Activated naive CD4-positive, alpha-beta T cell treated with anti-CD3 and anti-CD28 coated beads, Interleukin-2, amount 50 U/mL, for 16 hours (primary cell): ENCODE data around the gene BORCS6.

Source experiments
- DNase-seq: peaks from one replicate; pipeline ENCODE4 v3.0.0-alpha.2; 2020

BORCS6 gene

GRCh38 chr17:8210761-8211458 is 20.9 kb upstream of the BORCS6 start:
- no peak for DNase-seq

GRCh38 chr17:8209907-8210760 is 20.2 kb upstream of the BORCS6 start, which contains the start of gene AURKB:
Gene AURKB (minus strand): TSS chr17:8210575. CDS start chr17:8210224, 351 bp downstream.
- peak; percentile 93 for DNase-seq

- DNase-seq = no peak
These were observed 16.6 kb upstream of the BORCS6 start for GRCh38 chr17:8206536-8206935.

DNA sequence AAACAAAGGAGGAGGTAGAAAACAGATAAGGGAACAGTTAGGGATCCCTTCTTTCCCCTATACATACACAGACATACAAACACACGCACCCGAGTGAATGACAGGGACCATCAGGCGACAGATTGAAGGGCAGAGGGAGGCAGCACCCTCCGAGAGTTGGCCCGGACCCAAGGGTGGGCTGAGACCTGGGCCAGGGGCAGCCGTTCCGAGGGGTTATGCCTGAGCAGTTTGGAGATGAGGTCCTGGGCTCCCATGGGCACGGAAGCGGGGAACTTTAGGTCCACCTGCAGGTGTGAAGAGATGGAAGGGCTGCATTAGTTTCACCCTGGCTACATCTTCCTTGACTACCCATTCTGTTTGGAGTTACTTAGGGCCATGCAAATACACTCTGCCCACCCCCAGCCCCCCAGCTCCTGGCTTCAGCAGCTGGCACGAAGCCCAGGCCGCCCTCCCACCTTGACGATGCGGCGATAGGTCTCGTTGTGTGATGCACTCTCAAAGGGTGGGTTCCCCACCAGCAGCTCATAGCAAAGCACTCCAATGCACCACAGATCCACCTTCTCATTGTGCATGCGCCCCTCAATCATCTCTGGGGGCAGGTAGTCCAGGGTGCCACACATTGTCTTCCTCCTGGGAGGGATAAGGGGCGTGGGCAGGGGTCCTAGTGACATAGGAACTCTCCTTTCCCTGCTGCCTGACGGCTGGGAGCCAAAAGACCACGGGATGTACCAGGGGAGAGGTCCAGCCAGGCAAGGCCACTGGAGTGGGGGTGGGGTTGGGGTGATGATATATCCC is 15.0 kb upstream of the BORCS6 start:
- DNase-seq = no peak

DNA sequence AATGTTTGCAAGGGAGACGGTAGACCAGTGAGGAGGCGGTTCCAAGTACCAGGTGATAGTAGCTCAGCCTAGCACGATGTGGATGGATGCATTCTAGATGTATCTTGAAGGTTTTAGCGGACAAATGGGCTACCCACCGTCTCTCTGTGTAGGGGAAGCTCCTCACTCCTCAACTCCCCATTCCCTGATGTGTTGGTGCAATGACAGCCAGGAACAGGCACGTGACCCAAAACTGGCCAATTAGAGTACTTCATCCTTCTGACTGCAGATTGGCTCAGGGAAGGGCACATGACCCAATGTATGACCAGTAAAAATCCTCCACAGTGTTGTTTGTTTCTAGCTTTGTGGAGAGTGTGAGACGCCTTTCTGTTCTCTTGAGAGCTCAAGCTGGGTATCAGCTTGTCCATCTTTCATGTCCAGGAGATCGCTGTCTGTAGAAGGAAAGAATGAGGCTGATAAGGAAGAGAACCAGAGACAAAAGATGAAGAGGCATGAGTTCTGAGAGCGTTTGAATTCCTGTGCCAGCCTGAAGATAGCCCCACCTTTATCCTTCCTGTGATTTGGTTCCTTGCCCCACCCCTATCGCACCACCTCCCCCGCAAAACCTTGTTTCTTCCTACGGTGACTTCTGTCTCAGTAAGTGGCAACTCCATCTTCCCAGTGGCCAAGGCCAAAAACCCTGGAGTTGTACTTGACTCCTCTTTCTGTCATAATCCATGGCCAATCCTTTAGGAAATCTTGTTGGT is 2.3 kb upstream of the BORCS6 start:
- DNase-seq = peak; percentile 37

- DNase-seq = no peak
These were observed 526 bp upstream of the BORCS6 start for GRCh38 chr17:8190506-8190905.

DNA sequence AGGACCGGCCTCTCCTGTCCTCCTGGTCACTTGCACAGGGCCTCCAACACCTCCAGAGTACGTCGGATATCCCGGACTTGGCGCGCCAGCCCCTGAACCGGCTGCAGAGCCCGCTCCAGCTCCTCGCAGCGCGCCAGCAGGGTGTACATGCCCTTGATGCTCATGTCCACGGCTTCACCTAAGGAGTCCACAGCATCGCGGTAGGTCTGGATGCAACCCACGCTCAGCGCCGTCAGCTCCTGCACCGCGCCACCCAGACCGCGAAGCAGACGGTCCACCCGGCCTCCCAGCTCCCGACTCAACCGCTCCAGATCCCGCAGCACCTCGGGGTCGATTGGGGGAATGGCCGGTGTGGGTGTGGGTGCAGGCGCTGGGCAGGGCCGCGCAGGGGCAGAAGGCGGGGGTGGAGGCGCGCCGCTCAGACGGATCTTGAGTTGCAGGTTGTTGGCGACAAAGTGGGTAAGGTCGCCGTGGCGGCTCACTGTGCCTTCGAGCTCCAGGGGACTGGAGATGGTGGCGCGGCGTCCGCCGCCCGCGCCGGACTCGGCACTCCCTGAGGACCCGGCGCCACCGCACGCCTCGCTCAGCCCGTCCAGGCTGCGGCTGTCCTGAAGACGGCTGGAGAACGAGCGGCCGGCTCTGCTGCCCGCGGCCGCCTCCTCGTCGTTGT is 804 bp downstream of the BORCS6 start:
- DNase-seq = peak; percentile 26

DNA sequence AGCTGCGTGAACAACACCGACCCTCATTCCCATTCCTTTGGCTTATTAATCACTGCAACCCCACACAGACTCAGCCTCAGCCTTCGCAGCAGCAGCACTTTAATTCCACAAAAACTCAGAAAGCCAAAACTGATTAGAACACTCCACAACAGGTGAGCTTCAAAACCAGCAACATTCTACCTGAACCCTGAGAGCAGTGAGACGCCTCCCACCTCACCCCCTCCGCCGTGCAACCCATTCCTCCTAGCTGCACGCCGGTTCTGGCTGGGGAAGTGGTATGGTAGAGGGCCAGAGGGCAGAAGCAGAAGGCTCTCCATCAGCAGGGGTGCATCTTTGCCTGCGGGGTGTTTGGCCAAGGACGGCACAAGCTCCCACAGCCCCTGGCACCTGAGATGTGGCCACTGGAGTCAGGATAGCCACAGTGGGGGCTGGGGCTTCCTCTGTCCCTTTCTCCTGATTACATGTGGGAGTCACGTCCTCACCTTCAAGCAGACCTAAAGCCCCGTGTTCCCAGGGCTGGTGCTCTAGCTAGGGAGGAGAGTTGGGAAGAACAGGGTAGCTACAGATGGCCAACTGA is 1.6 kb downstream of the BORCS6 start:
- DNase-seq = no peak

- DNase-seq = peak; percentile 87
These were observed 2.3 kb downstream of the BORCS6 start for GRCh38 chr17:8187517-8188262.

DNA sequence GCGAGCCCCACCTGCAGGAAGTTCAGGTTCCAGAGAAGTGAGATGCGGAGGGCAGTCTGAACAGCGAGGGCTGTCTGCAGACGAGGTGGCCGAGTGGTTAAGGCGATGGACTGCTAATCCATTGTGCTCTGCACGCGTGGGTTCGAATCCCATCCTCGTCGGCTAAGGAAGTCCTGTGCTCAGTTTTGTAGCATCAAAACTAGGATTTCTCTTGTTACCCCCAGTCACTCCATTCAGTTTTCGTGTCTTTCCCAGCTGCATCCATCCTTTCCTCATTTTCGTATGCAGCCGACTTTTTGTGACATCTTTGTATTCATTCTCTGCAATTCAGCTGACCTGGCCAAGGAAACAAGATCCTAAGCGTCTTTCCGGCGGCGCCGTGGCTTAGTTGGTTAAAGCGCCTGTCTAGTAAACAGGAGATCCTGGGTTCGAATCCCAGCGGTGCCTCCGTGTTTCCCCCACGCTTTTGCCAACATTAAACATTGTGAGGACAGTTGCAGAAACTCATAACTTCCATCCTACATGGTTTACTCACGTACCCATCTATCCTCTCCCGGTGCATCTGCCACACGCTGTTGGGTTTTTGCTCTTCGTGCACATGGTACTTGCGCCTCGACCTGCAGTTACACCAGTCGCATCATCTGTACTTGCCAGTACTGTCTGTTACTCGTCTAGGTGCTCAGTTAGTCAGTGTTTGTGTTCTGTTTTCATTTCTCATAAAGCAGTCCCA is 3.0 kb downstream of the BORCS6 start:
- DNase-seq = peak; percentile 90

- no peak for DNase-seq
These were observed 3.6 kb downstream of the BORCS6 start for GRCh38 chr17:8186446-8186786.

- peak; percentile 87 for DNase-seq
These were observed 4.2 kb downstream of the BORCS6 start for GRCh38 chr17:8185582-8186445.

- DNase-seq = no peak
These were observed 12.8 kb downstream of the BORCS6 start for GRCh38 chr17:8176998-8177731.

DNA sequence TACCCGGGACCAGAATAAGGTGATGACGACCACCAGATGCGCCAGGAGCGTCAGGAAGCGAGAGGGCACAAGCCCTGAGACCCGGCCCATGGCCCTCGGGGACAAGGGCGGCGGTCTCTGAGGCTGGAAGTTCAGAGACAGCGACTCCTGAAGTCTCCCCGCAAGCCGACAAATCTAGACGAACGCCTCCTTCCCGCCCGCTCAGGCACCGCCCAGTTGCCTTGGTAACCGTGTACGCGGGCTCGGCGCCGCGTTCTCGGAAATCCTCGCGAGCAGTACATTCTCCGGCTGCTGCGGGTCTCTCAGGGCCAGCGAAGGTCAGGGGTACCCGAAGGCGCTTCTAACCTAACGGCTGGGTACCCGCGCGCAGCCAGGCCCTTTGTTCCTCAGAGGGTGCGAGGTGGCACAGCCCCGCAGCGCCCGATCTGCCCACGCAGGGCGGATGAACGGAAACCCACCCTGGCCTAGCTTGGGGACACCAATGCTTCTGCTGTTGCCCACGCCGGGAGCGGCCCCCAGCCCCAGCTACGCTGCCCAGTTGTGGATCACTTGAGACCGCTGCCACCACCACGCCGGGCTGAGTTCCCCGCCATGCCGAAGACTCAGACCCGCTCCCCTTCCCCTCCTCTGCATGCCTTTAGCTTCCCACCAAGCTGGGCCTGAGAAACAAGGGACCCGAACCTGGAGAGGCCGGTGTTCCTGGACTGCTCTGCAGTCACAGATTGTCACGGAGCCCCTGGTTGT is 13.6 kb downstream of the BORCS6 start, which contains the start of gene TMEM107:
Gene TMEM107, minus strand, starts transcription at position 184 of the 744 bp plus-strand sequence. Its CDS starts 94 bp downstream, at position 90.
- peak; percentile 86 for DNase-seq

DNA sequence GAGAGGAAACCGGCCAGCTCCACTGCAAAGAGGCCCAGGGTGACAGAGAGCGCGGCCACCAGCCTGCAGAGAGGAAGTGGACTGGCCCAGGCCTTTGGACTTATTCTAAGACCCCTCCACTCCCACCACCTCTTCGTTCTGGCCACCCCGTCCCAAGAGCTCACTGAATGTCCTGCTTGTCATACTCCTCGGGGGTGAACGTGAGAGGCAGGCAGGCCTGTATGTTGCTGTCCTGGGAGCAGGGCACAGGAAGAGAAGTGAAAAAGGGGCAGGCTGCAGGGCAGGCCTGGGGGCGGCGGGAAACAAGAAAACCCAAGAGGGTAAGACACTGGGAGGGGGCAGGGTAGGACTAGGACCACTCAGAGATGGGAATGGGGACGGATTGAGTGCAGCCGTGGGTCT is 14.2 kb downstream of the BORCS6 start:
- DNase-seq = no peak

DNA sequence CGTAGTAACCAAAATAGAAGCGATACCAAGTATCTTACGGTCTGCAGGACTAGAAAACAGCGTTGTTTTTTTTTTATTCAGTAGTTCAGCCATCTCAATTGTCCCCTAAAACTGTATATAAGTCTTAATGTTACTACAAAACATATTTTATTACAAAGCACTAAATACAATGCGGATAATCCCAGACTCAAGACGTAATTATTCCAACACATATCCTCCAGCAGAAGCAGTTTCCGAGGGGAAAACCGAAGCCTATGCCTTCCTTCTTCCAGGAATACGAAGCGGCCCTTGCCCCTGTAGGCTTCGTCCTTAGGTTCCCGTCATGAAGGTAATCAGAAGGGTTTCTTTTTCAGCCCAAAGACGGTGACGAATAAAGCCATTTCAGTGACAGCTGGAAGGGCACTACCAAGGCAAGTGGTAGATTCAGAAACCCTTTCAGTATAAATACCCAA is 16.1 kb downstream of the BORCS6 start:
- no peak for DNase-seq
